Activated CD8-positive, alpha-beta T cell treated with anti-CD3 and anti-CD28 coated beads, Interleukin-2, amount 10 ng/mL, durations not matched to agents 7 days and 5 days (primary cell): ENCODE results near the gene NUTM2B. TPM values are rescaled to one million over a fixed set of nuclear protein-coding genes. Genes with fewer than 3 reads are reported as not detected.
"Not testable (repeated sequence)": the region's sequence is repeated elsewhere in the genome, so short reads cannot be mapped to it uniquely, and the experiment has no call there.

Experiments used
- ATAC-seq: fragments of 150-1000 bp; cut with Tn5 transposase; one replicate; pipeline ENCODE4 v1.10.0; 2021; ENCODE audit warnings: moderate library complexity
- CTCF ChIA-PET: fragments of 350-600 bp; sonication (Branson Sonifier 250); formaldehyde crosslinking; loops from one replicate; lab custom pipeline; 2021; ENCODE audit warnings: antibody characterized with exemption; lab: Charles Lee
- POLR2A ChIA-PET: fragments of 350-600 bp; sonication (Branson Sonifier 250); formaldehyde crosslinking; loops from one replicate; lab custom pipeline; 2021; ENCODE audit warnings: antibody characterized with exemption; lab: Charles Lee
- DNase-seq: peaks from one replicate; pipeline ENCODE4 v3.0.0-alpha.2; 2020
- H3K27ac Mint-ChIP-seq: one replicate; pipeline ENCODE4 v1.8.0; 2021; ENCODE audit warnings: mild to moderate bottlenecking, mixed read lengths
- H3K27me3 Mint-ChIP-seq: one replicate; pipeline ENCODE4 v1.8.0; 2021; ENCODE audit warnings: low read depth, mixed read lengths
- H3K36me3 Mint-ChIP-seq: one replicate; pipeline ENCODE4 v1.8.0; 2021; ENCODE audit warnings: low read depth, mixed read lengths
- H3K4me1 Mint-ChIP-seq: one replicate; pipeline ENCODE4 v1.8.0; 2021; ENCODE audit warnings: low read depth, mixed read lengths
- H3K4me3 Mint-ChIP-seq: one replicate; pipeline ENCODE4 v1.8.0; 2021; ENCODE audit warnings: mild to moderate bottlenecking, mixed read lengths
- H3K9me3 Mint-ChIP-seq: one replicate; pipeline ENCODE4 v1.8.0; 2022; ENCODE audit warnings: mixed read lengths; ENCODE audit not compliant: insufficient read depth
- total RNA-seq, 2 experiments: library from RNA; stranded (reverse); gene quantifications; one replicate each; pipeline ENCODE4 v1.2.3, GENCODE V29; 2021

NUTM2B gene
- 1 to 10 TPM in 1 of 2 experiments, under 1 TPM in 1; 0.87 to 1.4 TPM for total RNA-seq

GRCh38 chr10:79702927-79703326, at the start of gene NUTM2B:
Gene NUTM2B (plus strand): TSS chr10:79703227. CDS start chr10:79703610, 383 bp downstream.
- H3K4me1 Mint-ChIP-seq, H3K27me3 Mint-ChIP-seq, ATAC-seq, DNase-seq, H3K27ac Mint-ChIP-seq, H3K9me3 Mint-ChIP-seq, POLR2A ChIA-PET, H3K36me3 Mint-ChIP-seq, H3K4me3 Mint-ChIP-seq, CTCF ChIA-PET: not testable (repeated sequence)

GRCh38 chr10:79663287-79663686, 39.7 kb upstream of the NUTM2B start:
- POLR2A ChIA-PET, H3K9me3 Mint-ChIP-seq, H3K4me3 Mint-ChIP-seq, H3K4me1 Mint-ChIP-seq, DNase-seq, H3K27ac Mint-ChIP-seq, H3K36me3 Mint-ChIP-seq, CTCF ChIA-PET, ATAC-seq: not testable (repeated sequence)
- peaks cover 14% of the 10 kb centered on the region for H3K27me3 Mint-ChIP-seq

- CTCF ChIA-PET, H3K36me3 Mint-ChIP-seq, ATAC-seq, H3K4me3 Mint-ChIP-seq, H3K27ac Mint-ChIP-seq, DNase-seq, H3K9me3 Mint-ChIP-seq, H3K4me1 Mint-ChIP-seq, POLR2A ChIA-PET: not testable (repeated sequence)
- peaks cover 11% of the 10 kb centered on the region for H3K27me3 Mint-ChIP-seq
Measured at GRCh38 chr10:79664686-79665085, 38.3 kb upstream of the NUTM2B start.

- CTCF ChIA-PET, H3K27ac Mint-ChIP-seq, H3K9me3 Mint-ChIP-seq, H3K4me1 Mint-ChIP-seq, H3K36me3 Mint-ChIP-seq, POLR2A ChIA-PET, H3K4me3 Mint-ChIP-seq, ATAC-seq, DNase-seq: not testable (repeated sequence)
- H3K27me3 Mint-ChIP-seq = peaks cover 12% of the 10 kb centered on the region
Measured at GRCh38 chr10:79669248-79669788, 33.7 kb upstream of the NUTM2B start.

GRCh38 chr10:79674878-79675277, 28.1 kb upstream of the NUTM2B start:
- CTCF ChIA-PET, H3K4me1 Mint-ChIP-seq, H3K9me3 Mint-ChIP-seq, H3K27me3 Mint-ChIP-seq, DNase-seq, H3K4me3 Mint-ChIP-seq, ATAC-seq, H3K36me3 Mint-ChIP-seq, POLR2A ChIA-PET, H3K27ac Mint-ChIP-seq: not testable (repeated sequence)

- CTCF ChIA-PET, ATAC-seq, H3K36me3 Mint-ChIP-seq: not testable (repeated sequence)
Measured at GRCh38 chr10:79683026-79683883, 19.8 kb upstream of the NUTM2B start.

GRCh38 chr10:79683884-79684720, 18.9 kb upstream of the NUTM2B start:
- H3K9me3 Mint-ChIP-seq, POLR2A ChIA-PET, H3K36me3 Mint-ChIP-seq, H3K4me3 Mint-ChIP-seq, CTCF ChIA-PET, H3K4me1 Mint-ChIP-seq, ATAC-seq, DNase-seq, H3K27me3 Mint-ChIP-seq, H3K27ac Mint-ChIP-seq: not testable (repeated sequence)

More at GRCh38 chr10:79683026-79683883, 19.8 kb upstream of the NUTM2B start:
- POLR2A ChIA-PET, H3K4me1 Mint-ChIP-seq, H3K4me3 Mint-ChIP-seq, H3K27me3 Mint-ChIP-seq, H3K27ac Mint-ChIP-seq, H3K9me3 Mint-ChIP-seq, DNase-seq: not testable (repeated sequence)

GRCh38 chr10:79685044-79685685, 17.9 kb upstream of the NUTM2B start:
- peak; percentile 54 for DNase-seq
- POLR2A ChIA-PET, H3K36me3 Mint-ChIP-seq: not testable (repeated sequence)

GRCh38 chr10:79686595-79686994, 16.4 kb upstream of the NUTM2B start:
- ATAC-seq, H3K4me1 Mint-ChIP-seq, DNase-seq, H3K9me3 Mint-ChIP-seq, H3K36me3 Mint-ChIP-seq, POLR2A ChIA-PET, H3K27me3 Mint-ChIP-seq, H3K27ac Mint-ChIP-seq, CTCF ChIA-PET, H3K4me3 Mint-ChIP-seq: not testable (repeated sequence)

More at GRCh38 chr10:79685044-79685685, 17.9 kb upstream of the NUTM2B start:
- H3K4me1 Mint-ChIP-seq, CTCF ChIA-PET, H3K27ac Mint-ChIP-seq, H3K27me3 Mint-ChIP-seq, H3K9me3 Mint-ChIP-seq, H3K4me3 Mint-ChIP-seq: not testable (repeated sequence)
- ATAC-seq = peak; percentile 74

- POLR2A ChIA-PET, H3K9me3 Mint-ChIP-seq, H3K4me3 Mint-ChIP-seq, ATAC-seq, H3K27me3 Mint-ChIP-seq, H3K27ac Mint-ChIP-seq, H3K4me1 Mint-ChIP-seq, CTCF ChIA-PET, DNase-seq, H3K36me3 Mint-ChIP-seq: not testable (repeated sequence)
Measured at GRCh38 chr10:79687406-79688150, 15.4 kb upstream of the NUTM2B start.

GRCh38 chr10:79688798-79689197, 14.2 kb upstream of the NUTM2B start:
- H3K27ac Mint-ChIP-seq, H3K4me3 Mint-ChIP-seq, ATAC-seq, H3K36me3 Mint-ChIP-seq, CTCF ChIA-PET, H3K4me1 Mint-ChIP-seq, H3K27me3 Mint-ChIP-seq, H3K9me3 Mint-ChIP-seq, POLR2A ChIA-PET, DNase-seq: not testable (repeated sequence)
